Measurements from ENCODE around the gene PPM1B. TPM values are rescaled to one million over a fixed set of nuclear protein-coding genes. Genes with fewer than 3 reads are reported as not detected.

Gene PPM1B
- total and polyA plus RNA-seq, 2 experiments from 2014 or later = 112 to 134 TPM

DNA sequence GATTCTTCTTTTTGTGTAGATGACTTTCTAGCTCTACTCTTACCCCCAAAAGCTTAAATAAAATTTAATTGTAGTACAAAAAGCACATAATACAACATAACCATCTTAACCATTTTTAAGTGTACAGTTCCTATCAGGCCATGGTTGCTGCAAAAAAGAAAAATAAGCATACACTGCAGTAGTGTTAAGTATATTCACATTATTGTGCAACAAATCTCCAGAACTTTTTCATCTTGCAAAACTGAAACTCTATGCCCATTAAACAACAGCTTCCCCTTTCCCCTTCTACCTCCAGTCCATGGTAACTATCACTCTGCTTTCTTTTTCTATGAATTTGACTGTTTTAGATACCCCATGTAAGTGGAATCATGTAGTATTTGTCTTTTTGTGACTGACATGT, 18.1 kb downstream of the PPM1B start (continued):
- TF ChIP-seq, protein P1, sequence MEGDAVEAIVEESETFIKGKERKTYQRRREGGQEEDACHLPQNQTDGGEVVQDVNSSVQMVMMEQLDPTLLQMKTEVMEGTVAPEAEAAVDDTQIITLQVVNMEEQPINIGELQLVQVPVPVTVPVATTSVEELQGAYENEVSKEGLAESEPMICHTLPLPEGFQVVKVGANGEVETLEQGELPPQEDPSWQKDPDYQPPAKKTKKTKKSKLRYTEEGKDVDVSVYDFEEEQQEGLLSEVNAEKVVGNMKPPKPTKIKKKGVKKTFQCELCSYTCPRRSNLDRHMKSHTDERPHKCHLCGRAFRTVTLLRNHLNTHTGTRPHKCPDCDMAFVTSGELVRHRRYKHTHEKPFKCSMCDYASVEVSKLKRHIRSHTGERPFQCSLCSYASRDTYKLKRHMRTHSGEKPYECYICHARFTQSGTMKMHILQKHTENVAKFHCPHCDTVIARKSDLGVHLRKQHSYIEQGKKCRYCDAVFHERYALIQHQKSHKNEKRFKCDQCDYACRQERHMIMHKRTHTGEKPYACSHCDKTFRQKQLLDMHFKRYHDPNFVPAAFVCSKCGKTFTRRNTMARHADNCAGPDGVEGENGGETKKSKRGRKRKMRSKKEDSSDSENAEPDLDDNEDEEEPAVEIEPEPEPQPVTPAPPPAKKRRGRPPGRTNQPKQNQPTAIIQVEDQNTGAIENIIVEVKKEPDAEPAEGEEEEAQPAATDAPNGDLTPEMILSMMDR (conservative IDR thresholded peaks at IDR 0.05; ENCODE audit: low read depth in 2 of 2) = no peak
- no peak for TF ChIP-seq JUNB (IDR thresholded peaks at IDR 0.05; ENCODE audit: unreplicated experiment)
- TF ChIP-seq CREB1 (CRISPR knock-in tag; IDR thresholded peaks at IDR 0.05; ENCODE audit: low read depth) = no peak
- TF ChIP-seq, protein P2, sequence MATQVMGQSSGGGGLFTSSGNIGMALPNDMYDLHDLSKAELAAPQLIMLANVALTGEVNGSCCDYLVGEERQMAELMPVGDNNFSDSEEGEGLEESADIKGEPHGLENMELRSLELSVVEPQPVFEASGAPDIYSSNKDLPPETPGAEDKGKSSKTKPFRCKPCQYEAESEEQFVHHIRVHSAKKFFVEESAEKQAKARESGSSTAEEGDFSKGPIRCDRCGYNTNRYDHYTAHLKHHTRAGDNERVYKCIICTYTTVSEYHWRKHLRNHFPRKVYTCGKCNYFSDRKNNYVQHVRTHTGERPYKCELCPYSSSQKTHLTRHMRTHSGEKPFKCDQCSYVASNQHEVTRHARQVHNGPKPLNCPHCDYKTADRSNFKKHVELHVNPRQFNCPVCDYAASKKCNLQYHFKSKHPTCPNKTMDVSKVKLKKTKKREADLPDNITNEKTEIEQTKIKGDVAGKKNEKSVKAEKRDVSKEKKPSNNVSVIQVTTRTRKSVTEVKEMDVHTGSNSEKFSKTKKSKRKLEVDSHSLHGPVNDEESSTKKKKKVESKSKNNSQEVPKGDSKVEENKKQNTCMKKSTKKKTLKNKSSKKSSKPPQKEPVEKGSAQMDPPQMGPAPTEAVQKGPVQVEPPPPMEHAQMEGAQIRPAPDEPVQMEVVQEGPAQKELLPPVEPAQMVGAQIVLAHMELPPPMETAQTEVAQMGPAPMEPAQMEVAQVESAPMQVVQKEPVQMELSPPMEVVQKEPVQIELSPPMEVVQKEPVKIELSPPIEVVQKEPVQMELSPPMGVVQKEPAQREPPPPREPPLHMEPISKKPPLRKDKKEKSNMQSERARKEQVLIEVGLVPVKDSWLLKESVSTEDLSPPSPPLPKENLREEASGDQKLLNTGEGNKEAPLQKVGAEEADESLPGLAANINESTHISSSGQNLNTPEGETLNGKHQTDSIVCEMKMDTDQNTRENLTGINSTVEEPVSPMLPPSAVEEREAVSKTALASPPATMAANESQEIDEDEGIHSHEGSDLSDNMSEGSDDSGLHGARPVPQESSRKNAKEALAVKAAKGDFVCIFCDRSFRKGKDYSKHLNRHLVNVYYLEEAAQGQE (IDR thresholded peaks at IDR 0.05; ENCODE audit: unreplicated experiment) = no peak
- no peak for TF ChIP-seq STAT1 (IDR thresholded peaks at IDR 0.05; ENCODE audit: unreplicated experiment)
- TF ChIP-seq, protein P3, sequence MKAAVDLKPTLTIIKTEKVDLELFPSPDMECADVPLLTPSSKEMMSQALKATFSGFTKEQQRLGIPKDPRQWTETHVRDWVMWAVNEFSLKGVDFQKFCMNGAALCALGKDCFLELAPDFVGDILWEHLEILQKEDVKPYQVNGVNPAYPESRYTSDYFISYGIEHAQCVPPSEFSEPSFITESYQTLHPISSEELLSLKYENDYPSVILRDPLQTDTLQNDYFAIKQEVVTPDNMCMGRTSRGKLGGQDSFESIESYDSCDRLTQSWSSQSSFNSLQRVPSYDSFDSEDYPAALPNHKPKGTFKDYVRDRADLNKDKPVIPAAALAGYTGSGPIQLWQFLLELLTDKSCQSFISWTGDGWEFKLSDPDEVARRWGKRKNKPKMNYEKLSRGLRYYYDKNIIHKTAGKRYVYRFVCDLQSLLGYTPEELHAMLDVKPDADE (IDR thresholded peaks at IDR 0.05) = no peak

DNA sequence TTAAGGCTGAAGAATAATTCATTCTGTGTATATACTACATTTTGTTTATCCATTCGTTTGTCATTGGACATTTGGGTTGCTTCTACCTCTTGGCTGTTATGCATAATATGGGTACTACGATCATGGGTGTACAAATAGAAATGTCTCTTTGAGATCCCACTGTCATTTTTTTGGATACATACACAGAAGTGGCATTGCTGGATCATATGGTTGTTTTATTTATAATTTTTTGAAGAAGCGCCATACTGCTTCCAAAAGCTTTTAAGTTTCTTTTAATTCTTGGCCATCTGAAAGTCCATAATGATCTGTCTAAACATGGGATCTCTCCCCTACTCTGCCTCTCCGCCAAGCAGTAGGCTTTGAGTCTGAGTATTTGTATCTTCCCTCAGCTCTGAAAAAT, 18.6 kb downstream of the PPM1B start:
- Mint-ChIP-seq H3K27ac (no peak overlapping the region), H3K4me3 (no peak overlapping the region), H3K27me3 (ENCODE audit: insufficient read depth, low read depth, poor library complexity) (peaks cover 2% of the 10 kb centered on the region), H3K36me3 (ENCODE audit: low read depth) (peaks cover 18% of the 10 kb centered on the region), H3K9me3 (no peaks in the 10 kb centered on the region), H3K4me1 (peaks cover 51% of the 10 kb centered on the region)
- Histone ChIP-seq H3K4me3 (no peak overlapping the region), H2AFZ (no peak overlapping the region), H3K4me2 (no peak overlapping the region), H3K27ac (ENCODE audit: low read depth) (peak overlapping the region; percentile 28; the same call in 1 of the 2 replicates), H3K36me3 (ENCODE audit: insufficient read depth) (no peaks in the 10 kb centered on the region), H3K79me2 (replicated peaks; ENCODE audit: insufficient read depth) (peaks cover 99% of the 10 kb centered on the region), H4K20me1 (replicated peaks; ENCODE audit: insufficient read depth) (peaks cover 70% of the 10 kb centered on the region), H3K27me3 (ENCODE audit: insufficient read depth) (no peaks in the 10 kb centered on the region), H3K4me1 (ENCODE audit: insufficient read depth) (peaks cover 71% of the 10 kb centered on the region), H3F3A (replicated peaks; ENCODE audit: low read depth) (0 out of 2 replicates have a peak, but pooled peaks cover 4% of the 10 kb centered on the region), H3K9me2 (ENCODE audit: insufficient read depth) (no peaks in the 10 kb centered on the region)
- DNase-seq (ENCODE audit: low spot score) (no peak), ATAC-seq (no peak)
- TF ChIP-seq, protein P2 (IDR thresholded peaks at IDR 0.05; ENCODE audit: unreplicated experiment) = no peak
- no peak for TF ChIP-seq JUNB (IDR thresholded peaks at IDR 0.05; ENCODE audit: unreplicated experiment)
- no peak for TF ChIP-seq ZNF114 (CRISPR knock-in tag; IDR thresholded peaks at IDR 0.05)
- TF ChIP-seq STAT1 (IDR thresholded peaks at IDR 0.05; ENCODE audit: unreplicated experiment) = no peak
- no peak for TF ChIP-seq EZH2 (IDR thresholded peaks at IDR 0.05; ENCODE audit: low read depth, unreplicated experiment)
- no peak for TF ChIP-seq EZH2phosphoT487 (IDR thresholded peaks at IDR 0.05; ENCODE audit: unreplicated experiment)
- TF ChIP-seq ZNF331 (CRISPR knock-in tag; IDR thresholded peaks at IDR 0.05; ENCODE audit: low read depth) = no peak

All from GM23338 (cell line).